GM12878 (cell line): Measurements from ENCODE around the gene TMIGD3.

Experiments used
- CTCF ChIP-seq, 3 experiments: IDR thresholded peaks in 2 of 3; conservative IDR thresholded peaks in 1 of 3; 2 replicates each; pipeline ENCODE4 v1.5.1; 2011; ENCODE audit warnings: low read depth in 3 of 3, low read length in 3 of 3, mild to moderate bottlenecking in 3 of 3, control low read depth in 2 of 3, moderate library complexity in 2 of 3, inconsistent platforms in 1 of 3, mixed read lengths in 1 of 3; ENCODE audit not compliant: control insufficient read depth in 2 of 3, insufficient read depth in 1 of 3; ENCODE audit errors: extremely low read depth in 1 of 3
- LARP7 ChIP-seq: fragments of 450-650 bp; IDR thresholded peaks from 2 replicates; pipeline ENCODE4 v1.6.1; 2017; ENCODE audit warnings: mild to moderate bottlenecking
- POLR2A ChIP-seq: IDR thresholded peaks from 2 replicates; pipeline ENCODE4 v1.6.1; 2011; ENCODE audit warnings: low read depth, mild to moderate bottlenecking, low read length

DNA sequence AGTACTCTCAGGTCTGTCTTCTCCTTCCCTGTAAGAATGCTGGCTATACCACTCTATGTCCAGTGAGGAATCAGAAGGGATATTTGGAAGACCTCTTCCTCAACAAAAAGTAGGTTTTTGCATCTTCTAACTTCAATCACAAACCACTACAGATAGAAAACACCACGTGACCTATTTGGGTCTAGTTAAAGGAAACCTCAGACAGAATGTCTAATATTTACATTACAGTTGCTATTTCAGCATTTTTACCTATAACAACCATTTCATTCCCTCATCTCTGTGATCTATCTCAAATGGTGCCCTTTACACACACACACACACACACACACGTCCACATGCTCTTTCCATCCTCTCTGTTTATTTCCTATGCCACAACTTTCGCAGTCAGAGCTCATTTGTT lies 7.9 kb upstream of the TMIGD3 start:
- no peak for TF ChIP-seq POLR2A
- TF ChIP-seq CTCF (IDR thresholded peaks at IDR 0.05 in 2 of 3, conservative IDR thresholded peaks at IDR 0.05 in 1 of 3; ENCODE audit: control insufficient read depth in 2 of 3, extremely low read depth in 1 of 3, insufficient read depth in 1 of 3, low read depth in 3 of 3, low read length in 3 of 3) = no peak
- TF ChIP-seq LARP7 = no peak
